ENCODE data around the gene SYCP2L. TPM values are rescaled to one million over a fixed set of nuclear protein-coding genes. Genes with fewer than 3 reads are reported as not detected.
A peak's percentile ranks its signal among the peaks of the same experiment; 100 is the strongest.

SYCP2L gene
- total and polyA plus RNA-seq, 2 of the 8 experiments (the other 6 are each of a cell fraction or from before 2014, with no cell fraction given) = 1.7 to 4.2 TPM

DNA sequence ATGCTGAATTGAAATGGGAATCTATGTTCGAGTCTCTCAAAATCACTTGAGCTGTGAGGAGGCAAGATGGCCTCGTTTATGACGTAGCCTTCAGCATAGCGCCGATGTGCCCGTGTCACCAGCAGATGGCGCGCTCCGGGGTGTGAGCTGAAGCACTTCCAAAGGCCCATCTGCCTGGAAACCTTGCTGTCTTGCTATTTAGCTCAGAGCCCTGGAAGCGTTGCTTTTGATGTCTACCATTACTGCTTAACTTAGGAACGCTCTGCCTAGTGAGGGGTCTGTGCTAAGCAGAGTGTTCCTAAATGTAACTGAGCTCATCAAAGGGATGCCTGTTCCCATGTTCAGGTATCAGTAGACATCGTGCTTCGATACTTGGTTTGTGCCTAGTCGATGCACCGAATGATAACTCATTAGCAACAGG is 67.7 kb downstream of the SYCP2L start:
- Histone ChIP-seq H2BK12ac (ENCODE audit: low read depth, low read length) (no peak overlapping the region), H2BK20ac (ENCODE audit: low read length) (no peak overlapping the region), H3K4me1 (replicated peaks in 1 of 4; ENCODE audit: control insufficient read depth in 3 of 4, insufficient read depth in 4 of 4, low read length in 3 of 4) (0 out of 7 replicates have a peak, but pooled peaks cover 0 to 3% (median 0%) of the 10 kb centered on the region in 4 experiments), H3K79me2 (ENCODE audit: control insufficient read depth in 1 of 2, insufficient read depth in 2 of 2, low read length in 2 of 2) (no peaks in the 10 kb centered on the region), H3K4me2 (ENCODE audit: insufficient read depth in 1 of 2, low read depth in 2 of 2, low read length in 2 of 2) (no peak overlapping the region), H3K4ac (replicated peaks; ENCODE audit: insufficient read length, low read depth, low read length) (no peak overlapping the region), H4K20me1 (replicated peaks in 1 of 2; ENCODE audit: control insufficient read depth in 1 of 2, insufficient read depth in 2 of 2, low read length in 2 of 2) (no peaks in the 10 kb centered on the region), H3K18ac (ENCODE audit: extremely low read depth, low read length) (no peak overlapping the region), H3K23me2 (ENCODE audit: low read depth, low read length) (no peaks in the 10 kb centered on the region; the same call in 1 of the 2 replicates), H3K56ac (replicated peaks; ENCODE audit: insufficient read length, low read depth, low read length) (no peak overlapping the region), H2BK120ac (replicated peaks; ENCODE audit: low read depth, low read length) (no peak overlapping the region), H2AFZ (ENCODE audit: low read length) (no peak overlapping the region), H3K9me3 (ENCODE audit: insufficient read depth in 2 of 2, low read depth in 1 of 2, low read length in 1 of 2) (no peaks in the 10 kb centered on the region), H3K4me3 (ENCODE audit: extremely low read depth in 1 of 4, insufficient read depth in 2 of 4, low read depth in 3 of 4, low read length in 4 of 4) (no peak overlapping the region), H3K27ac (ENCODE audit: low read depth, low read length) (no peak overlapping the region), H4K5ac (ENCODE audit: insufficient read length, low read depth, low read length) (no peak overlapping the region), H2BK5ac (ENCODE audit: low read depth, low read length) (no peak overlapping the region), H4K8ac (ENCODE audit: extremely low read depth, insufficient read depth, low read length) (no peak overlapping the region), H2AK5ac (ENCODE audit: low read depth, low read length) (no peak overlapping the region), H3K79me1 (ENCODE audit: low read depth, low read length) (no peaks in the 10 kb centered on the region), H3K23ac (ENCODE audit: insufficient read length) (no peak overlapping the region), H2BK15ac (ENCODE audit: low read length) (no peak overlapping the region), H3K27me3 (replicated peaks in 1 of 4; ENCODE audit: control insufficient read depth in 3 of 4, extremely low read depth in 1 of 4, insufficient read depth in 3 of 4, low read length in 3 of 4) (peaks cover 0 to 4% (median 0%) of the 10 kb centered on the region in 4 experiments; a peak in 2 of 7 replicates), H4K91ac (replicated peaks; ENCODE audit: insufficient read length, low read length) (no peak overlapping the region), H3K36me3 (ENCODE audit: control insufficient read depth in 2 of 4, insufficient read depth in 4 of 4, low read length in 3 of 4) (no peaks in the 10 kb centered on the region), H3K14ac (ENCODE audit: insufficient read length) (no peak overlapping the region), H3K9ac (replicated peaks in 1 of 4; ENCODE audit: extremely low read depth in 1 of 4, low read depth in 3 of 4, low read length in 3 of 4) (no peak overlapping the region)
- ChIA-PET CTCF (ENCODE audit: partially characterized antibody) (interaction anchor here (0.6 to 3.0 kb wide), 48 partner anchors 9 to 1332 kb away, joined by 3 to 29 read pairs (median 4); partner anchors contain the start of gene ELOVL2), POLR2A (ENCODE audit: partially characterized antibody) (interaction anchor here (0.9 kb wide), 1 partner anchor 72 kb away, joined by 3 read pairs; no protein-coding TSS in a partner anchor)
- FAIRE-seq (peak; percentile 93), DNase-seq (ENCODE audit: low read depth in 1 of 2, low spot score in 2 of 2) (peak; percentile 63 to 96)
- 30% methylated on average over 15 of the region's 15 CpGs; no CpG with 5 or more reads in 1 of the 2 experiments for WGBS, 2 experiments (ENCODE audit: extremely low coverage in 1 of 2, insufficient coverage in 1 of 2, insufficient read length in 1 of 2, insufficient replicate concordance in 2 of 2, low coverage in 1 of 2, low lambda C conversion rate in 2 of 2, missing lambda C conversion rate in 1 of 2)
- no peak for TF ChIP-seq POU5F1 (IDR thresholded peaks at IDR 0.05; ENCODE audit: low read depth, low read length)
- TF ChIP-seq, protein P1, sequence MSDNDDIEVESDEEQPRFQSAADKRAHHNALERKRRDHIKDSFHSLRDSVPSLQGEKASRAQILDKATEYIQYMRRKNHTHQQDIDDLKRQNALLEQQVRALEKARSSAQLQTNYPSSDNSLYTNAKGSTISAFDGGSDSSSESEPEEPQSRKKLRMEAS (IDR thresholded peaks at IDR 0.05) = peak; percentile 44; the same call in 1 of the 2 replicates
- TF ChIP-seq KDM4A (IDR thresholded peaks at IDR 0.05; ENCODE audit: low read depth, low read length, severe bottlenecking) = no peak
- TF ChIP-seq HDAC6 (IDR thresholded peaks at IDR 0.05; ENCODE audit: low read depth, low read length) = no peak
- TF ChIP-seq KDM5A (IDR thresholded peaks at IDR 0.05; ENCODE audit: low read length) = no peak
- TF ChIP-seq, protein P2, sequence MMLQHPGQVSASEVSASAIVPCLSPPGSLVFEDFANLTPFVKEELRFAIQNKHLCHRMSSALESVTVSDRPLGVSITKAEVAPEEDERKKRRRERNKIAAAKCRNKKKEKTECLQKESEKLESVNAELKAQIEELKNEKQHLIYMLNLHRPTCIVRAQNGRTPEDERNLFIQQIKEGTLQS (IDR thresholded peaks at IDR 0.05; ENCODE audit: insufficient read depth, low read depth, low read length) = no peak
- TF ChIP-seq, protein P3, sequence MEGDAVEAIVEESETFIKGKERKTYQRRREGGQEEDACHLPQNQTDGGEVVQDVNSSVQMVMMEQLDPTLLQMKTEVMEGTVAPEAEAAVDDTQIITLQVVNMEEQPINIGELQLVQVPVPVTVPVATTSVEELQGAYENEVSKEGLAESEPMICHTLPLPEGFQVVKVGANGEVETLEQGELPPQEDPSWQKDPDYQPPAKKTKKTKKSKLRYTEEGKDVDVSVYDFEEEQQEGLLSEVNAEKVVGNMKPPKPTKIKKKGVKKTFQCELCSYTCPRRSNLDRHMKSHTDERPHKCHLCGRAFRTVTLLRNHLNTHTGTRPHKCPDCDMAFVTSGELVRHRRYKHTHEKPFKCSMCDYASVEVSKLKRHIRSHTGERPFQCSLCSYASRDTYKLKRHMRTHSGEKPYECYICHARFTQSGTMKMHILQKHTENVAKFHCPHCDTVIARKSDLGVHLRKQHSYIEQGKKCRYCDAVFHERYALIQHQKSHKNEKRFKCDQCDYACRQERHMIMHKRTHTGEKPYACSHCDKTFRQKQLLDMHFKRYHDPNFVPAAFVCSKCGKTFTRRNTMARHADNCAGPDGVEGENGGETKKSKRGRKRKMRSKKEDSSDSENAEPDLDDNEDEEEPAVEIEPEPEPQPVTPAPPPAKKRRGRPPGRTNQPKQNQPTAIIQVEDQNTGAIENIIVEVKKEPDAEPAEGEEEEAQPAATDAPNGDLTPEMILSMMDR (IDR thresholded peaks at IDR 0.05; ENCODE audit: control extremely low read depth in 1 of 3, insufficient read depth in 1 of 3, low read depth in 1 of 3, low read length in 3 of 3) = peak; percentile 96 to 99 (median 98)
- TF ChIP-seq RXRA (IDR thresholded peaks at IDR 0.05; ENCODE audit: insufficient read depth, low read depth, low read length) = no peak
- TF ChIP-seq CREB1 (IDR thresholded peaks at IDR 0.05) = peak; percentile 90
- TF ChIP-seq SIRT6 (IDR thresholded peaks at IDR 0.05; ENCODE audit: low read length) = no peak
- TF ChIP-seq JUN (IDR thresholded peaks at IDR 0.05; ENCODE audit: low read depth, low read length) = no peak
